ENCODE results near the gene HDDC3. TPM values are rescaled to one million over a fixed set of nuclear protein-coding genes. Genes with fewer than 3 reads are reported as not detected.

The HDDC3 gene
- polyA plus RNA-seq, 1 of the 3 experiments (the other 2 are of a cell fraction) = 25.8 TPM

- Histone ChIP-seq H3K4me3 (ENCODE audit: low read depth in 2 of 2, low read length in 1 of 2) (peak overlapping the region; percentile 84 to 89), H3K9me3 (no peaks in the 10 kb centered on the region), H4K20me1 (ENCODE audit: insufficient read depth) (no peaks in the 10 kb centered on the region), H3K27ac (ENCODE audit: low read depth in 2 of 2, low read length in 1 of 2) (peak overlapping the region in 1 of 2 experiments; percentile 80; a peak in 2 of 4 replicates), H3K79me2 (ENCODE audit: insufficient read depth) (peaks cover 14% of the 10 kb centered on the region), H2AFZ (ENCODE audit: low read depth) (peak overlapping the region; percentile 91; the same call in 1 of the 2 replicates), H3K36me3 (replicated peaks in 1 of 2; ENCODE audit: control insufficient read depth in 1 of 2, insufficient read depth in 2 of 2, low read length in 1 of 2) (no peaks in the 10 kb centered on the region), H3K9ac (peak overlapping the region; percentile 74; the same call in 1 of the 2 replicates), H3F3A (replicated peaks; ENCODE audit: insufficient read depth) (peaks cover 22% of the 10 kb centered on the region), H3K27me3 (ENCODE audit: insufficient read depth) (no peaks in the 10 kb centered on the region), H3K4me2 (peak overlapping the region; percentile 97), H3K9me2 (no peaks in the 10 kb centered on the region), H3K4me1 (ENCODE audit: control insufficient read depth in 1 of 2, insufficient read depth in 2 of 2, low read depth in 1 of 2, low read length in 1 of 2) (peaks cover 11 to 40% of the 10 kb centered on the region in 2 experiments; a peak in 2 of 4 replicates)
- WGBS (ENCODE audit: low lambda C conversion rate) = 45% methylated on average over 6 of the region's 6 CpGs
- TF ChIP-seq FOSL2 (IDR thresholded peaks at IDR 0.05; ENCODE audit: borderline replicate concordance, low read depth) (no peak), RFX5 (IDR thresholded peaks at IDR 0.05; ENCODE audit: low read length) (no peak), TEAD4 (IDR thresholded peaks at IDR 0.05; ENCODE audit: borderline replicate concordance, insufficient read depth) (no peak), SMC3 (IDR thresholded peaks at IDR 0.05; ENCODE audit: low read depth, low read length) (no peak), FOXM1 (IDR thresholded peaks at IDR 0.05; ENCODE audit: low read depth) (no peak), TCF12 (IDR thresholded peaks at IDR 0.05) (no peak), GATA2 (CRISPR knock-in tag; IDR thresholded peaks at IDR 0.05) (no peak), MXI1 (IDR thresholded peaks at IDR 0.05; ENCODE audit: low read depth, low read length) (no peak)
- TF ChIP-seq, protein P1, sequence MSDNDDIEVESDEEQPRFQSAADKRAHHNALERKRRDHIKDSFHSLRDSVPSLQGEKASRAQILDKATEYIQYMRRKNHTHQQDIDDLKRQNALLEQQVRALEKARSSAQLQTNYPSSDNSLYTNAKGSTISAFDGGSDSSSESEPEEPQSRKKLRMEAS (IDR thresholded peaks at IDR 0.05; ENCODE audit: low read depth) = no peak
- ChIA-PET POLR2A (interaction anchor here (2.2 to 4.8 kb wide), 4 partner anchors 22 to 36 kb away, joined by 8 to 23 read pairs (median 10); partner anchors contain the start of genes MAN2A2 and RCCD1), CTCF (interaction anchor here (0.6 to 11.5 kb wide), 21 partner anchors 13 to 341 kb away, joined by 3 to 142 read pairs (median 8); partner anchors contain the start of genes FES, FURIN, MAN2A2 and RCCD1)
- no peak for DNase-seq
Observed at GRCh38 chr15:90931575-90931827, 848 bp downstream of the HDDC3 start.

DNA sequence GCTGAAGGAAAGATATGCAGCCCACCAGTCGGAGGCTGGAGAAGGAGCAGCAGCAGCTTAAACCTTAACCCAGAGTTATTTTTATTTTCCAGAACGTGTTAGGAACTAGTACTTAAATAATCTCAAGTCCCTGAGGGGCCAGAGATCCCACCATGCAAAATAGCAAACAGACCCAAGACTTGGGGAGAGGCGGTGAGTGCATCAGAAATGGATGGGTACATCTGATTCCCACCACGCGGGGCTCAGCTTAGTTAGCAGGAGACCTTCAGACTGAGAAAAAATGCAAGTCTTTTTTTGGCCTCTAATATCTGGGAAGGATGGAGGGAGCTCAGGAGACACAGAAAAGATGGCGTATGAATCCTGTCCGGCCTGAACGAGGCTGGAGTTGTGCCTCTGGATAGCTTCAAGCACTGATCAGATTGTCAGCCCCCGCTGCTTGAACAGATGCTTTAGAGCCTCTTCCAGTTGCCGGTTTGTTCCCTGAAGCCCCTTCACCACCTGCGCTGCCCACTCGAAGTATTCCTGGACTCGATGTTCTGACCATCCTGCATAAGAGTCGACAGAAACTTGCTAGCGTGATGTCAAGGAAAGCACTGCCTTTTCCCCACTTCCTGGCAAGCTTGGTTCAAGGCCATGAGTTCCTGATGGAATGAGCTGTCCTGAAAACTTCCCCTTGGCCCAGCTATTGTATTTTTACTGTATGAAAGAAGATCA is 1.3 kb downstream of the HDDC3 start:
- Histone ChIP-seq H3F3A (replicated peaks; ENCODE audit: insufficient read depth) (peaks cover 22% of the 10 kb centered on the region), H2AFZ (ENCODE audit: low read depth) (0 out of 2 replicates have a peak overlapping the region, but pooled peaks have one; percentile 98), H3K27ac (ENCODE audit: low read depth in 2 of 2, low read length in 1 of 2) (peak overlapping the region; percentile 52 to 60; a peak in 3 of 4 replicates), H3K4me3 (ENCODE audit: low read depth in 2 of 2, low read length in 1 of 2) (peak overlapping the region; percentile 84 to 89; a peak in 3 of 4 replicates), H4K20me1 (ENCODE audit: insufficient read depth) (no peaks in the 10 kb centered on the region), H3K9ac (no peak overlapping the region), H3K4me2 (peak overlapping the region; percentile 97), H3K36me3 (replicated peaks in 1 of 2; ENCODE audit: control insufficient read depth in 1 of 2, insufficient read depth in 2 of 2, low read length in 1 of 2) (no peaks in the 10 kb centered on the region), H3K27me3 (ENCODE audit: insufficient read depth) (no peaks in the 10 kb centered on the region), H3K9me2 (no peaks in the 10 kb centered on the region), H3K79me2 (ENCODE audit: insufficient read depth) (peaks cover 9% of the 10 kb centered on the region), H3K9me3 (no peaks in the 10 kb centered on the region), H3K4me1 (ENCODE audit: control insufficient read depth in 1 of 2, insufficient read depth in 2 of 2, low read depth in 1 of 2, low read length in 1 of 2) (peaks cover 6 to 35% of the 10 kb centered on the region in 2 experiments; a peak in 2 of 4 replicates)
- 71% methylated on average over 15 of the region's 15 CpGs for WGBS (ENCODE audit: low lambda C conversion rate)
- POLR2A ChIA-PET = interaction anchor here (2.2 to 4.8 kb wide), 4 partner anchors 23 to 35 kb away, joined by 8 to 23 read pairs (median 10); partner anchors contain the start of genes MAN2A2 and RCCD1
- CTCF ChIA-PET = interaction anchor here (0.6 to 11.5 kb wide), 19 partner anchors 13 to 343 kb away, joined by 3 to 142 read pairs (median 7); partner anchors contain the start of genes FES, MAN2A2 and RCCD1
- DNase-seq = no peak
- no peak for TF ChIP-seq CHD2 (IDR thresholded peaks at IDR 0.05; ENCODE audit: low read length, partially characterized antibody)
- no peak for TF ChIP-seq FOSL2 (IDR thresholded peaks at IDR 0.05; ENCODE audit: borderline replicate concordance, low read depth)
- TF ChIP-seq, protein P2, sequence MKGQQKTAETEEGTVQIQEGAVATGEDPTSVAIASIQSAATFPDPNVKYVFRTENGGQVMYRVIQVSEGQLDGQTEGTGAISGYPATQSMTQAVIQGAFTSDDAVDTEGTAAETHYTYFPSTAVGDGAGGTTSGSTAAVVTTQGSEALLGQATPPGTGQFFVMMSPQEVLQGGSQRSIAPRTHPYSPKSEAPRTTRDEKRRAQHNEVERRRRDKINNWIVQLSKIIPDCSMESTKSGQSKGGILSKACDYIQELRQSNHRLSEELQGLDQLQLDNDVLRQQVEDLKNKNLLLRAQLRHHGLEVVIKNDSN (IDR thresholded peaks at IDR 0.05; ENCODE audit: borderline replicate concordance, low read depth) = no peak
- no peak for TF ChIP-seq SMC3 (IDR thresholded peaks at IDR 0.05; ENCODE audit: low read depth, low read length)
- no peak for TF ChIP-seq SIN3A (IDR thresholded peaks at IDR 0.05; ENCODE audit: borderline replicate concordance, low read depth, low read length)
- TF ChIP-seq POLR2AphosphoS5 (IDR thresholded peaks at IDR 0.05; ENCODE audit: low read depth, low read length) = no peak
- TF ChIP-seq TCF12 (IDR thresholded peaks at IDR 0.05) = no peak
- TF ChIP-seq CTCF (IDR thresholded peaks at IDR 0.05) = no peak
- TF ChIP-seq RCOR1 (IDR thresholded peaks at IDR 0.05; ENCODE audit: low read length) = no peak
- no peak for TF ChIP-seq ZBTB33 (IDR thresholded peaks at IDR 0.05; ENCODE audit: borderline replicate concordance, low read depth)
- no peak for TF ChIP-seq NFIC (IDR thresholded peaks at IDR 0.05; ENCODE audit: borderline replicate concordance)

Data from SK-N-SH (cell line).